NB4 (cell line): ENCODE measurements around the gene OTC.

ENCODE experiments used
- DNase-seq: peaks from one replicate; pipeline ENCODE4 v3.0.0; 2010; ENCODE audit warnings: low read depth
- H3K4me3 ChIP-seq: one replicate; pipeline ENCODE4 v1.5.1; 2011; ENCODE audit warnings: mild to moderate bottlenecking, low read depth, low read length, moderate library complexity
- MYC ChIP-seq: IDR thresholded peaks from 2 replicates; pipeline ENCODE4 v1.6.1; 2011; ENCODE audit warnings: low read depth, low read length
- POLR2A ChIP-seq: IDR thresholded peaks from 2 replicates; pipeline ENCODE4 v1.6.1; 2011; ENCODE audit warnings: mild to moderate bottlenecking; ENCODE audit not compliant: insufficient read length; ENCODE audit errors: extremely low read depth
- TF ChIP-seq, protein P1 (sequence below): IDR thresholded peaks from 2 replicates; pipeline ENCODE4 v1.6.1; 2011; ENCODE audit warnings: low read depth, low read length
- TF ChIP-seq, protein P2 (sequence below): IDR thresholded peaks from one replicate; pipeline ENCODE4 v1.5.1; 2012; ENCODE audit warnings: low read depth, low read length

The OTC gene

DNA sequence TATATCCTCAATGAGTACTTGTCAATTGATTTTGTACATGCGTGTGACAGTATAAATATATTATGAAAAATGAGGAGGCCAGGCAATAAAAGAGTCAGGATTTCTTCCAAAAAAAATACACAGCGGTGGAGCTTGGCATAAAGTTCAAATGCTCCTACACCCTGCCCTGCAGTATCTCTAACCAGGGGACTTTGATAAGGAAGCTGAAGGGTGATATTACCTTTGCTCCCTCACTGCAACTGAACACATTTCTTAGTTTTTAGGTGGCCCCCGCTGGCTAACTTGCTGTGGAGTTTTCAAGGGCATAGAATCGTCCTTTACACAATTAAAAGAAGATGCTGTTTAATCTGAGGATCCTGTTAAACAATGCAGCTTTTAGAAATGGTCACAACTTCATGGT lies at the start of gene OTC:
OTC (plus strand) TSS at position 243 of the 400 bp plus-strand sequence; CDS start at position 336, 93 bp downstream.
- TF ChIP-seq, protein P1, sequence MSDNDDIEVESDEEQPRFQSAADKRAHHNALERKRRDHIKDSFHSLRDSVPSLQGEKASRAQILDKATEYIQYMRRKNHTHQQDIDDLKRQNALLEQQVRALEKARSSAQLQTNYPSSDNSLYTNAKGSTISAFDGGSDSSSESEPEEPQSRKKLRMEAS, result no peak
- TF ChIP-seq MYC, result no peak
- no peak for TF ChIP-seq POLR2A
- TF ChIP-seq, protein P2, sequence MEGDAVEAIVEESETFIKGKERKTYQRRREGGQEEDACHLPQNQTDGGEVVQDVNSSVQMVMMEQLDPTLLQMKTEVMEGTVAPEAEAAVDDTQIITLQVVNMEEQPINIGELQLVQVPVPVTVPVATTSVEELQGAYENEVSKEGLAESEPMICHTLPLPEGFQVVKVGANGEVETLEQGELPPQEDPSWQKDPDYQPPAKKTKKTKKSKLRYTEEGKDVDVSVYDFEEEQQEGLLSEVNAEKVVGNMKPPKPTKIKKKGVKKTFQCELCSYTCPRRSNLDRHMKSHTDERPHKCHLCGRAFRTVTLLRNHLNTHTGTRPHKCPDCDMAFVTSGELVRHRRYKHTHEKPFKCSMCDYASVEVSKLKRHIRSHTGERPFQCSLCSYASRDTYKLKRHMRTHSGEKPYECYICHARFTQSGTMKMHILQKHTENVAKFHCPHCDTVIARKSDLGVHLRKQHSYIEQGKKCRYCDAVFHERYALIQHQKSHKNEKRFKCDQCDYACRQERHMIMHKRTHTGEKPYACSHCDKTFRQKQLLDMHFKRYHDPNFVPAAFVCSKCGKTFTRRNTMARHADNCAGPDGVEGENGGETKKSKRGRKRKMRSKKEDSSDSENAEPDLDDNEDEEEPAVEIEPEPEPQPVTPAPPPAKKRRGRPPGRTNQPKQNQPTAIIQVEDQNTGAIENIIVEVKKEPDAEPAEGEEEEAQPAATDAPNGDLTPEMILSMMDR, result no peak
- no peak for DNase-seq
- H3K4me3 ChIP-seq, result no peak within 1 kb of the TSS

DNA sequence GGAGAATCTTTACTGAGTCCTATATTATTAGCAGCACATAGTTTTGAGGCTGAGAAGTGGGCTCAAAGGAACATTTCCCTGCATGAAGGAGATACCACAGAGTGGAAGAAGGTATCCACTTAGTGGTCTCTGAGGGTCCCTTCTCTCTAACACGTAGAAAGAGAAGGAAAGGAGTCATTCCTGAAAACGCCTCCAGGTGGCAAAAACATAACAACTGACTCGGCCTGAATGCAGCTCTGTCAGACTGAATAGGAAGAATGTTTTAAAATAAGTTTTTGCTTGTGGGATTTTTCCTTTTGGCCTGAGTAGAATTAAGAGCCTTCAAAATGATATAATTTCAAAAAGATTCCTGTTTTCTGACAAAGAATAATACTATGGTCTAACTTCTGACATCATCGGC lies 48.4 kb upstream of the OTC start:
- TF ChIP-seq, protein P2, result peak; percentile 2
- no peak for TF ChIP-seq MYC
- TF ChIP-seq, protein P1, result no peak
- no peak for TF ChIP-seq POLR2A
- H3K4me3 ChIP-seq, result no peak overlapping the region
- no peak for DNase-seq

DNA sequence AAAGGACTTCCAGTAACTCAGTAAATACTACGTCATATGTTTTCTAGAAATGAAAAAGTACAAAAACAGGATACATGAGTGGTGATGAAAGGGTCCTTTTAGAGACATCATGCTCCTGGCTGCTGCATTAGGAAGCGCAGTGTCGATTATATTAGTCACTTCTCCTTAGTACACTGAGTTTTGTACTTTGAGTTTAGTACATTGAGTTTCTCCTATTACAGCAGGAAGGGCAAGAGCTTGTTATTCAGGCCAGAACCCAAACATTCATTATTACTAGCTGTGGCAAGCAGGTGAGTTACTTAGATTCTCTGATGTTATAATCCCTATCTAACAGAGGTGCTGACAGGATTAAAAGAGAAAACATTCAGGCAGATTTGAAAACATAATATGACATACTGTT lies 46.4 kb upstream of the OTC start:
- H3K4me3 ChIP-seq, result no peak overlapping the region
- no peak for TF ChIP-seq MYC
- TF ChIP-seq, protein P2, result no peak
- TF ChIP-seq, protein P1, result no peak
- no peak for DNase-seq

DNA sequence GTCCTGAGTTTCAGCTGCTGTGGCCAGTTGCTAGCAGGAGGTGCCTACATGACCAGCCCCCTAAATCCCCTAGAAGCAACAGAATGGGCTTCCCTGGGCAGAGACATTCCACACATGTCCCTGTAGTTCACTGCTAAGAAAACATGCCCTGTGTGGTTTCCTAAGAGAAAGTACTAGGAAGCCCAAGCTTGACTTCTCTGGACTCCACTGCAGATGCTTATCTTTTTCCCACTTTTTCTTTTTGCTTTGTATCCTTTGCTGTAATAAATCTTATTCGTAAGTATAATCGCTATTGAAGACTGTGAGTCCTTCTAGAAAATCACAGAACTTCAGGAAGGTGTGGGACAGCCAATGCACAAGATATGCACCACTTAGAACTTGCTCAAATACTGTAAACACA lies 40.7 kb upstream of the OTC start:
- no peak for DNase-seq
- no peak overlapping the region for H3K4me3 ChIP-seq
- TF ChIP-seq, protein P2, result no peak
- TF ChIP-seq, protein P1, result no peak
- TF ChIP-seq POLR2A (no peak), MYC (no peak)

DNA sequence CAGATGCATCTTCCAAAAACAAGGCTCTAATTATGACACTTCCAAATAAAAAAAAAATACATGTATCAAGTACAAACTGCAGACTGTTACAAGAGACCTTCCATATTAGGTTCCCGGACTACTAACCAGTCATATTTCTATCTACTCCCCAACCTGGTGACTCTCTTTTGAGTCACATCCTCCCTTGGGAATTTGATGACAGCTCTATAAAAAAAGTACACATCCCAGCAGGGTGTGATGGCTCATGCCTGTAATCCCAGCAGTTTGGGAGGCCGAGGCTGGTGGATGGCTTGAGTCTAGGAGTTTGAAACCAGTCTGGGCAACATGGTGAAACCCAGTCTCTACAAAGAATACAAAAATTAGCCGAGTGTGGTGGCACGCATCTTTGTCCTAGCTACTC lies 40.0 kb upstream of the OTC start:
- DNase-seq, result peak; percentile 75

More for the DNA sequence above, 40.0 kb upstream of the OTC start:
- H3K4me3 ChIP-seq, result no peak overlapping the region
- TF ChIP-seq, protein P2, result no peak
- TF ChIP-seq MYC (no peak), POLR2A (no peak)
- TF ChIP-seq, protein P1, result no peak
